C4-2B (cell line): ENCODE measurements around the gene CLEC2D.
"Not testable (repeated sequence)": the region's sequence is repeated elsewhere in the genome, so short reads cannot be mapped to it uniquely, and the experiment has no call there.

Source experiments
- H3K27ac ChIP-seq: fragments of 450-650 bp; 2 replicates; pipeline ENCODE4 v1.5.1; 2017
- CTCF ChIP-seq: fragments of 450-650 bp; conservative IDR thresholded peaks from 2 replicates; pipeline ENCODE4 v1.5.1; 2017; ENCODE audit warnings: mild to moderate bottlenecking
- ZFX ChIP-seq: fragments of 450-650 bp; IDR thresholded peaks from 2 replicates; pipeline ENCODE4 v1.6.1; 2017

The CLEC2D gene

GRCh38 chr12:9731393-9731792 is 61.9 kb downstream of the CLEC2D start:
- TF ChIP-seq ZFX (no peak), CTCF (no peak)
- H3K27ac ChIP-seq = no peak overlapping the region

GRCh38 chr12:9731797-9732196 is 62.3 kb downstream of the CLEC2D start:
- H3K27ac ChIP-seq = no peak overlapping the region

GRCh38 chr12:9732921-9733461 is 63.5 kb downstream of the CLEC2D start, which contains the start of gene CLECL1:
CLECL1 (minus strand) TSS chr12:9733097.
- TF ChIP-seq ZFX = no peak
- H3K27ac ChIP-seq = no peak within 1 kb of the TSS

More at GRCh38 chr12:9731797-9732196, 62.3 kb downstream of the CLEC2D start:
- TF ChIP-seq ZFX (no peak), CTCF (no peak)

GRCh38 chr12:9735601-9736000 is 66.1 kb downstream of the CLEC2D start:
- no peak for TF ChIP-seq ZFX
- no peak for TF ChIP-seq CTCF
- no peak overlapping the region for H3K27ac ChIP-seq

- H3K27ac ChIP-seq = no peak overlapping the region
- TF ChIP-seq ZFX = no peak
- no peak for TF ChIP-seq CTCF
Measured at GRCh38 chr12:9736936-9737705, 67.6 kb downstream of the CLEC2D start.

GRCh38 chr12:9738905-9739304 is 69.4 kb downstream of the CLEC2D start:
- H3K27ac ChIP-seq = not testable (repeated sequence)

- H3K27ac ChIP-seq = peak overlapping the region; percentile 34; the same call in 1 of the 2 replicates
Measured at GRCh38 chr12:9739404-9740105, 70.0 kb downstream of the CLEC2D start.

GRCh38 chr12:9740106-9740750 is 70.7 kb downstream of the CLEC2D start:
- TF ChIP-seq ZFX (no peak), CTCF (no peak)
- H3K27ac ChIP-seq = peak overlapping the region; percentile 34; the same call in 1 of the 2 replicates
